Smooth muscle cell (in vitro differentiated cells): ENCODE results near the gene SLAMF9. TPM values are rescaled to one million over a fixed set of nuclear protein-coding genes. Genes with fewer than 3 reads are reported as not detected.
A peak's percentile ranks its signal among the peaks of the same experiment; 100 is the strongest.

Source experiments
- DNase-seq: peaks from one replicate; lab custom pipeline; 2025; ENCODE audit not compliant: unreplicated experiment; lab: John Stamatoyannopoulos, UW
- H2AFZ ChIP-seq: fragments of 200-600 bp; sonication (generic); 2 replicates; pipeline ENCODE4 v1.6.0; 2016; ENCODE audit warnings: antibody characterized with exemption, low read depth, mild to moderate bottlenecking
- H3F3A ChIP-seq: fragments of 200-600 bp; sonication (generic); 2 replicates; pipeline ENCODE4 v1.6.0; 2017; ENCODE audit warnings: antibody characterized with exemption, low read depth
- H3K27ac ChIP-seq: fragments of 200-600 bp; sonication (generic); 2 replicates; pipeline ENCODE4 v1.5.1; 2016; ENCODE audit warnings: low read depth, mild to moderate bottlenecking
- H3K27me3 ChIP-seq: fragments of 200-600 bp; sonication (generic); 2 replicates; pipeline ENCODE4 v1.6.1; 2016; ENCODE audit warnings: low read depth, mild to moderate bottlenecking
- H3K36me3 ChIP-seq: fragments of 200-600 bp; sonication (generic); 2 replicates; pipeline ENCODE4 v1.5.1; 2016; ENCODE audit warnings: low read depth
- H3K4me1 ChIP-seq: fragments of 200-600 bp; sonication (generic); 2 replicates; pipeline ENCODE4 v1.5.1; 2016; ENCODE audit warnings: low read depth
- H3K4me2 ChIP-seq: fragments of 200-600 bp; sonication (generic); 2 replicates; pipeline ENCODE4 v1.6.0; 2016; ENCODE audit warnings: mild to moderate bottlenecking
- H3K4me3 ChIP-seq: fragments of 200-600 bp; sonication (generic); 2 replicates; pipeline ENCODE4 v1.5.1; 2016; ENCODE audit warnings: mild to moderate bottlenecking
- H3K79me2 ChIP-seq: fragments of 200-600 bp; sonication (generic); 2 replicates; pipeline ENCODE4 v1.6.0; 2016; ENCODE audit warnings: low read depth, mild to moderate bottlenecking
- H3K9ac ChIP-seq: fragments of 200-600 bp; sonication (generic); 2 replicates; pipeline ENCODE4 v1.6.0; 2016; ENCODE audit warnings: low read depth
- H3K9me3 ChIP-seq: fragments of 200-600 bp; sonication (generic); replicated peaks from 2 replicates; pipeline ENCODE4 v1.5.1; 2016; ENCODE audit warnings: low read depth
- H4K20me1 ChIP-seq: fragments of 200-600 bp; sonication (generic); 2 replicates; pipeline ENCODE4 v1.6.0; 2016; ENCODE audit warnings: low read depth
- WGBS: methylation state at CpG from one replicate; pipeline ENCODE4 v1.1.7; 2016; ENCODE audit warnings: low lambda C conversion rate; 5-methylcytosine and 5-hydroxymethylcytosine counted together
- polyA plus RNA-seq: library from polyadenylated mRNA; unstranded; fragments of >200 nt; fragmentation: Nextera tagmentation; extraction: Ambion mirVana; gene quantifications from 2 replicates; pipeline ENCODE4 v1.2.1, GENCODE V29; 2016
- total RNA-seq: library from RNA; depleted of rRNA; stranded (reverse); fragments of >200 nt; gene quantifications from 2 replicates; pipeline ENCODE4 v1.2.3, GENCODE V29; 2014
- TF ChIP-seq, protein P1 (sequence below): fragments of 200-600 bp; sonication (generic); IDR thresholded peaks from 2 replicates; pipeline ENCODE4 v1.5.1; 2017; ENCODE audit warnings: borderline replicate concordance, mild to moderate bottlenecking, antibody characterized with exemption; ENCODE audit not compliant: insufficient read depth, poor library complexity, severe bottlenecking

SLAMF9 gene
- total and polyA plus RNA-seq, 2 experiments from 2014 or later = 1.3 to 2.1 TPM

DNA sequence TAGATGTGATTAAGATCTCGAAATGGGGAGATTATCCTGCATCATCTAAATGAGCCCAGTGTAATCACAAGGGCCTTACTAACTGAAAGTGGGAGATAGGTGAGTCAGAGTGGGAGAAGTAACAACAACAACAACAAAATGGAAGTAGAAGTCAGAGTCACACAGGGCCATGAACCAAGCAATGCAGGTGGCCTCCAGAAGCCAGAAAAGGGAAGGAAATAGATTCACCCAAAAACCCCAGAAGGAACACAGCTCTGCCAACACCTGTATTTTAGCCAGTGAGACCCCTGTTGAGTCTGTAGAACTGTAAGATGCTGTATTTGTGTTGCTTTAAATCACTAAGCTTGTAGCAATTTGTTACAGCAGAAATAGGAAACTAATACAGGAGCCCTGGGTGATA, 32.8 kb downstream of the SLAMF9 start:
- no peak for DNase-seq
- peak overlapping the region; percentile 100 for H3K27ac ChIP-seq
- 71% methylated on average over 1 of the region's 1 CpG for WGBS
- H3K9me3 ChIP-seq = no peaks in the 10 kb centered on the region
- H3K4me1 ChIP-seq = peaks cover 30% of the 10 kb centered on the region
- TF ChIP-seq, protein P1, sequence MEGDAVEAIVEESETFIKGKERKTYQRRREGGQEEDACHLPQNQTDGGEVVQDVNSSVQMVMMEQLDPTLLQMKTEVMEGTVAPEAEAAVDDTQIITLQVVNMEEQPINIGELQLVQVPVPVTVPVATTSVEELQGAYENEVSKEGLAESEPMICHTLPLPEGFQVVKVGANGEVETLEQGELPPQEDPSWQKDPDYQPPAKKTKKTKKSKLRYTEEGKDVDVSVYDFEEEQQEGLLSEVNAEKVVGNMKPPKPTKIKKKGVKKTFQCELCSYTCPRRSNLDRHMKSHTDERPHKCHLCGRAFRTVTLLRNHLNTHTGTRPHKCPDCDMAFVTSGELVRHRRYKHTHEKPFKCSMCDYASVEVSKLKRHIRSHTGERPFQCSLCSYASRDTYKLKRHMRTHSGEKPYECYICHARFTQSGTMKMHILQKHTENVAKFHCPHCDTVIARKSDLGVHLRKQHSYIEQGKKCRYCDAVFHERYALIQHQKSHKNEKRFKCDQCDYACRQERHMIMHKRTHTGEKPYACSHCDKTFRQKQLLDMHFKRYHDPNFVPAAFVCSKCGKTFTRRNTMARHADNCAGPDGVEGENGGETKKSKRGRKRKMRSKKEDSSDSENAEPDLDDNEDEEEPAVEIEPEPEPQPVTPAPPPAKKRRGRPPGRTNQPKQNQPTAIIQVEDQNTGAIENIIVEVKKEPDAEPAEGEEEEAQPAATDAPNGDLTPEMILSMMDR = no peak
- no peak overlapping the region for H3K4me3 ChIP-seq
- peak overlapping the region; percentile 96 for H3K4me2 ChIP-seq
- H3K36me3 ChIP-seq = no peaks in the 10 kb centered on the region
- H3K27me3 ChIP-seq = no peaks in the 10 kb centered on the region
- H4K20me1 ChIP-seq = peaks cover 68% of the 10 kb centered on the region
- H3K9ac ChIP-seq = peak overlapping the region; percentile 99
- peaks cover 54% of the 10 kb centered on the region for H3K79me2 ChIP-seq
- no peak overlapping the region for H2AFZ ChIP-seq
- peaks cover 56% of the 10 kb centered on the region for H3F3A ChIP-seq

DNA sequence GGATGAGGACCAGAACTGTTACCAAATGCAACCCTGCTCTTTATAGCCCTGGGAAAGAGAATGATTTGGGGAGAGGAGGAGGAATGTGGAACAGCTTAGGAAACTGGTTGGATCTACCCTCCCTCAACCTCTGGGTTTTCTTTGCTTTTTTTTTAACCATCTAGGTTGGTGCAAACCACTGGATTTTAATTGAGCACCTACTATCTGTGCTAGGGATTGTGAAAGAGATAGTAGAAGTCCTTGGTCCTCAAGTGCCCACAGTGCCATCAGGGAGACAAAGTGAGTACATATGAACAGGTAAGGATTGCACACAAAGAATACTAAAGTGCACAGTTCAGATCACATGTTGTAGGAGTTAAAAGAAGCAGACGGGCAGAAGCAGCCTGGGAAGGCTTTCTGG, 33.4 kb downstream of the SLAMF9 start:
- peaks cover 36% of the 10 kb centered on the region for H3K4me1 ChIP-seq
- no peak overlapping the region for H2AFZ ChIP-seq
- peak overlapping the region; percentile 100 for H3K27ac ChIP-seq
- H3F3A ChIP-seq = peaks cover 60% of the 10 kb centered on the region
- no peak for DNase-seq
- H3K36me3 ChIP-seq = no peaks in the 10 kb centered on the region
- peak overlapping the region; percentile 96 for H3K4me2 ChIP-seq
- no peak overlapping the region for H3K4me3 ChIP-seq
- peak overlapping the region; percentile 99 for H3K9ac ChIP-seq
- H4K20me1 ChIP-seq = peaks cover 68% of the 10 kb centered on the region
- no peaks in the 10 kb centered on the region for H3K27me3 ChIP-seq
- H3K9me3 ChIP-seq = no peaks in the 10 kb centered on the region
- WGBS = 84% methylated on average over 1 of the region's 1 CpG
- peaks cover 54% of the 10 kb centered on the region for H3K79me2 ChIP-seq
- TF ChIP-seq, protein P1 = no peak

DNA sequence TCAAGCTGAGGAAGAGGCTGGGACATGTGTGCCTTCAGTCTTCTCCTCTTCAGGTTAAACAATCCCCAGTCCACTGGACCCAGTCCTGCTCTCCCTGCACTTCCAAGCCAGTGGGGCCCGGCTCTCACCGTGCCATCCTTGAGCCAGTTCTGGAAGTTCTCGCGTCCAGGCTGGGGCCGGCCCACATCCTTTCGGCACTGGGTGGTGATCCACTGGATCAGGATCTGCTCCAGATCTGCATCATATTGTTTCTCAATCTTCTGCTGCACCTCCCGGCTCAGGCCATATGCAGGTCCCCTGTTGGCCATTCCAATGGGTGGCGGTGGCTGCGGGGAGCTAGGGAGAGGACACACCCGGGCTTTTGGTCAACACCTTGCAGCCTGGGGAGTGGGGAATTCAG, 33.8 kb downstream of the SLAMF9 start:
- peak overlapping the region; percentile 100 for H3K27ac ChIP-seq
- no peak overlapping the region for H3K9ac ChIP-seq
- peaks cover 54% of the 10 kb centered on the region for H3K79me2 ChIP-seq
- H3K4me2 ChIP-seq = no peak overlapping the region
- no peaks in the 10 kb centered on the region for H3K9me3 ChIP-seq
- H3K4me3 ChIP-seq = no peak overlapping the region
- H4K20me1 ChIP-seq = peaks cover 68% of the 10 kb centered on the region
- no peaks in the 10 kb centered on the region for H3K27me3 ChIP-seq
- no peaks in the 10 kb centered on the region for H3K36me3 ChIP-seq
- peaks cover 65% of the 10 kb centered on the region for H3F3A ChIP-seq
- peaks cover 39% of the 10 kb centered on the region for H3K4me1 ChIP-seq
- WGBS = 96% methylated on average over 10 of the region's 10 CpGs
- TF ChIP-seq, protein P1 = no peak
- no peak overlapping the region for H2AFZ ChIP-seq
- DNase-seq = no peak

DNA sequence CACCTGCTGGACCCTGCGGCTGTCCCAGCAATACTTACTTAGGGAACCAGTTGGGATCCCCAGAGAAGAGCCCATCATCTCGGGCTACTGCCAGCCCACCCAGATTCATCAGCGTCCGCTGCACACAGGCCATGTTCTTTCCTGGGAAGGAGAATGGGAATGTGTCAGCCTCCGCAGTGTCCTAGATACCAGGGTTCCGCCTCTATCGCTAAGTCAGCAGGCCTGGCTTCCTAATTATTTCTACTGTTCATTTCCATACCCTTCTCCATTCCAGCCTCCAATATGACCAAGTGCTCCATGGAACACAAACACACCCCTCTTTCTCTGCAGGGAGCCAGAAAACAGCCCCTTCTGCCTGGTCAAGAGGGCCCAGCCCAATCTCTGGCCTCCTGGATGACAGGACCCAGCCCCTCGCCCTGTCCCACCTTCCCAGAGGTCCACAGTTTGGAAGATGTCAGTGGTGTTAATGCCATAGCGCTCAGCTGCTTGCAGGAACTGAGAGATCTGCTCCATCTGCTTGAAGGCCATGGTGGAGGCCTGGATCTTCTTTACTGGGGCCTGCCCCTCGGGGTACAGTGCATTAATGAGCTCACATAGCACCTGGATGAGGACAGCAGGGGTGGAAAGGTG, 34.7 kb downstream of the SLAMF9 start:
- H3K4me3 ChIP-seq = no peak overlapping the region
- DNase-seq = no peak
- peak overlapping the region; percentile 84 for H3K27ac ChIP-seq
- no peaks in the 10 kb centered on the region for H3K27me3 ChIP-seq
- H3K9me3 ChIP-seq = no peaks in the 10 kb centered on the region
- no peaks in the 10 kb centered on the region for H3K36me3 ChIP-seq
- no peak overlapping the region for H2AFZ ChIP-seq
- peaks cover 68% of the 10 kb centered on the region for H4K20me1 ChIP-seq
- peaks cover 66% of the 10 kb centered on the region for H3F3A ChIP-seq
- H3K4me1 ChIP-seq = peaks cover 39% of the 10 kb centered on the region
- TF ChIP-seq, protein P1 = no peak
- 98% methylated on average over 10 of the region's 10 CpGs for WGBS
- H3K79me2 ChIP-seq = peaks cover 53% of the 10 kb centered on the region
- H3K4me2 ChIP-seq = no peak overlapping the region
- H3K9ac ChIP-seq = no peak overlapping the region
